Measurements from ENCODE around the gene NPM1. TPM values are rescaled to one million over a fixed set of nuclear protein-coding genes. Genes with fewer than 3 reads are reported as not detected.
"Not testable (repeated sequence)": the region's sequence is repeated elsewhere in the genome, so short reads cannot be mapped to it uniquely, and the experiment has no call there.

NPM1 gene
- total and polyA plus RNA-seq, 2 donors (not counting 1 experiment from before 2014, with no cell fraction given): 158 to 920 TPM

GRCh38 chr5:171357843-171358242 is 29.8 kb upstream of the NPM1 start:
- no peak overlapping the region for H3K4me3 Mint-ChIP-seq
- Histone ChIP-seq H3K27me3 (replicated peaks in 1 of 4; ENCODE audit: control extremely low read depth in 1 of 4, control insufficient read depth in 3 of 4, insufficient read depth in 4 of 4, low read length in 3 of 4) (no peaks in the 10 kb centered on the region), H2AFZ (ENCODE audit: insufficient read depth, low read depth, low read length, poor library complexity, severe bottlenecking) (no peak overlapping the region), H3K79me2 (ENCODE audit: control insufficient read depth, insufficient read depth, low read length) (no peaks in the 10 kb centered on the region), H3K4me2 (replicated peaks; ENCODE audit: low read depth, low read length, poor library complexity, severe bottlenecking) (no peak overlapping the region), H3K36me3 (replicated peaks in 1 of 2; ENCODE audit: control extremely low read depth in 1 of 2, control insufficient read depth in 1 of 2, extremely low read depth in 1 of 2, insufficient read depth in 2 of 2, low read length in 1 of 2) (no peaks in the 10 kb centered on the region), H3K27ac (ENCODE audit: low read length in 2 of 2) (no peak overlapping the region), H3K9ac (ENCODE audit: low read length) (no peak overlapping the region), H3K4me1 (ENCODE audit: control insufficient read depth in 2 of 2, insufficient read depth in 2 of 2, low read length in 2 of 2) (no peaks in the 10 kb centered on the region), H3K9me3 (ENCODE audit: control extremely low read depth in 1 of 3, control insufficient read depth in 2 of 3, insufficient read depth in 1 of 3, low read length in 2 of 3) (no peaks in the 10 kb centered on the region), H4K20me1 (ENCODE audit: control insufficient read depth, insufficient read depth, low read length, poor library complexity, severe bottlenecking) (no peaks in the 10 kb centered on the region), H3K4me3 (ENCODE audit: control extremely low read depth in 1 of 5, extremely low read depth in 1 of 5, insufficient read depth in 1 of 5, low read depth in 2 of 5, low read length in 4 of 5) (no peak overlapping the region)
- no peak overlapping the region for H3K27ac Mint-ChIP-seq
- POLR2A ChIA-PET: no interaction called here
- no peaks in the 10 kb centered on the region for H3K27me3 Mint-ChIP-seq
- CTCF ChIA-PET: no interaction called here
- DNase-seq (no peak), ATAC-seq (ENCODE audit: low read depth) (no peak)
- TF ChIP-seq CTCF (IDR thresholded peaks at IDR 0.05) (no peak), EZH2 (IDR thresholded peaks at IDR 0.05; ENCODE audit: borderline replicate concordance, insufficient read depth, low read depth, low read length, poor library complexity, severe bottlenecking) (no peak)
- intact Hi-C loops (cut with micrococcal nuclease): no loop called here
- no peaks in the 10 kb centered on the region for H3K9me3 Mint-ChIP-seq (ENCODE audit: insufficient read depth)
- peaks cover 4% of the 10 kb centered on the region for H3K4me1 Mint-ChIP-seq
- 100% methylated on average over 1 of the region's 2 CpGs for WGBS (ENCODE audit: insufficient coverage)

GRCh38 chr5:171361151-171361550 is 26.5 kb upstream of the NPM1 start:
- POLR2A ChIA-PET; H3K4me1 ChIP-seq (ENCODE audit: control insufficient read depth in 2 of 2, insufficient read depth in 2 of 2, low read length in 2 of 2); H3K27me3 Mint-ChIP-seq; H3K4me2 ChIP-seq (replicated peaks; ENCODE audit: low read depth, low read length, poor library complexity, severe bottlenecking); H3K36me3 ChIP-seq (replicated peaks in 1 of 2; ENCODE audit: control extremely low read depth in 1 of 2, control insufficient read depth in 1 of 2, extremely low read depth in 1 of 2, insufficient read depth in 2 of 2, low read length in 1 of 2); H4K20me1 ChIP-seq (ENCODE audit: control insufficient read depth, insufficient read depth, low read length, poor library complexity, severe bottlenecking); H3K27me3 ChIP-seq (replicated peaks in 1 of 4; ENCODE audit: control extremely low read depth in 1 of 4, control insufficient read depth in 3 of 4, insufficient read depth in 4 of 4, low read length in 3 of 4); DNase-seq; H2AFZ ChIP-seq (ENCODE audit: insufficient read depth, low read depth, low read length, poor library complexity, severe bottlenecking); H3K79me2 ChIP-seq (ENCODE audit: control insufficient read depth, insufficient read depth, low read length); H3K4me1 Mint-ChIP-seq; H3K4me3 ChIP-seq (ENCODE audit: control extremely low read depth in 1 of 5, extremely low read depth in 1 of 5, insufficient read depth in 1 of 5, low read depth in 2 of 5, low read length in 4 of 5); H3K9me3 Mint-ChIP-seq (ENCODE audit: insufficient read depth); H3K9ac ChIP-seq (ENCODE audit: low read length); H3K4me3 Mint-ChIP-seq; H3K27ac Mint-ChIP-seq; CTCF ChIA-PET; ATAC-seq (ENCODE audit: low read depth); H3K27ac ChIP-seq (ENCODE audit: low read length in 2 of 2); H3K9me3 ChIP-seq (ENCODE audit: control extremely low read depth in 1 of 3, control insufficient read depth in 2 of 3, insufficient read depth in 1 of 3, low read length in 2 of 3); intact Hi-C loops (cut with micrococcal nuclease): not testable (repeated sequence)
- WGBS (ENCODE audit: insufficient coverage): 100% methylated on average over 4 of the region's 7 CpGs

- H3K4me1 ChIP-seq (ENCODE audit: control insufficient read depth in 2 of 2, insufficient read depth in 2 of 2, low read length in 2 of 2); H3K36me3 ChIP-seq (replicated peaks in 1 of 2; ENCODE audit: control extremely low read depth in 1 of 2, control insufficient read depth in 1 of 2, extremely low read depth in 1 of 2, insufficient read depth in 2 of 2, low read length in 1 of 2); H3K79me2 ChIP-seq (ENCODE audit: control insufficient read depth, insufficient read depth, low read length); H3K4me2 ChIP-seq (replicated peaks; ENCODE audit: low read depth, low read length, poor library complexity, severe bottlenecking); H3K27ac Mint-ChIP-seq; DNase-seq; H3K9me3 ChIP-seq (ENCODE audit: control extremely low read depth in 1 of 3, control insufficient read depth in 2 of 3, insufficient read depth in 1 of 3, low read length in 2 of 3); H3K4me3 Mint-ChIP-seq; H3K9ac ChIP-seq (ENCODE audit: low read length); H3K27ac ChIP-seq (ENCODE audit: low read length in 2 of 2); intact Hi-C loops (cut with micrococcal nuclease); H3K4me3 ChIP-seq (ENCODE audit: control extremely low read depth in 1 of 5, extremely low read depth in 1 of 5, insufficient read depth in 1 of 5, low read depth in 2 of 5, low read length in 4 of 5); H4K20me1 ChIP-seq (ENCODE audit: control insufficient read depth, insufficient read depth, low read length, poor library complexity, severe bottlenecking); POLR2A ChIA-PET; ATAC-seq (ENCODE audit: low read depth); H2AFZ ChIP-seq (ENCODE audit: insufficient read depth, low read depth, low read length, poor library complexity, severe bottlenecking); H3K27me3 ChIP-seq (replicated peaks in 1 of 4; ENCODE audit: control extremely low read depth in 1 of 4, control insufficient read depth in 3 of 4, insufficient read depth in 4 of 4, low read length in 3 of 4); H3K4me1 Mint-ChIP-seq; H3K9me3 Mint-ChIP-seq (ENCODE audit: insufficient read depth); CTCF ChIA-PET: not testable (repeated sequence)
- WGBS (ENCODE audit: insufficient coverage): 100% methylated on average over 1 of the region's 3 CpGs
- H3K27me3 Mint-ChIP-seq: peaks cover 14% of the 10 kb centered on the region
Measured at GRCh38 chr5:171363249-171363648, 24.4 kb upstream of the NPM1 start.

All from B cell (primary cell).